Measurements from ENCODE around the gene RYR1. TPM values are rescaled to one million over a fixed set of nuclear protein-coding genes. Genes with fewer than 3 reads are reported as not detected.
"Not testable (repeated sequence)": the region's sequence is repeated elsewhere in the genome, so short reads cannot be mapped to it uniquely, and the experiment has no call there.

Gene RYR1
- total RNA-seq, 8 experiments from 2014 or later, result 1.4 to 4.7 (median 1.8) TPM

DNA sequence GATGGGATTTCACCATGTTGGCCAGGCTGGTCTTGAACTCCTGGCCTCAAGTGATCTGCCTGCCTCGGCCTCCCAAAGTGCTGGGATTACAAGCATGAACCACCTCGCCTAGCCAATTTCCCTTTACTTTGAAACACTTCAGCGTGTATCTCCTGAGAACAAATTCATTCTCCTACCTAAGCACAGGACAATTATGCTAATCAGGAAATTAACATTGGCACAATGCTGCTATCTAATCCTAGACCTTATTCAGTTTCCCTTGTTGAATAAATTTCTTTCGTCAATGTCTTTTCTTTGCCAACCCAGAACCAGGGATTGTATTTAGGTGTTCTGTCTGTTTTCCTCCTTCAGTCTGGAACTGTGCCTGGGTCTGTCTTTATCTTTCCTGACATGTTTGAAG is 116.5 kb downstream of the RYR1 start:
- in situ Hi-C loops (cut with MboI; ENCODE audit: low pct_unique_long_range_greater_than_20kb in 2 of 9, low sequenced_read_pairs in 9 of 9, unreplicated experiment in 9 of 9), result loop anchor here in 1 of 9 experiments (10.0 kb wide), 1 partner anchor 85 kb away; no protein-coding TSS in a partner anchor
- Histone ChIP-seq H3K4me3 (no peak overlapping the region), H3K27ac (no peak overlapping the region), H3K4me1 (replicated peaks in 1 of 2) (no peaks in the 10 kb centered on the region)
- peak in 1 of 8 experiments; percentile 62 for ATAC-seq (replicated peaks in 6 of 8)
- 17 to 90% (median 58%) methylated on average over 1 to 4 of the region's 4 CpGs; no CpG with 5 or more reads in 2 of the 10 experiments for WGBS, 10 experiments

DNA sequence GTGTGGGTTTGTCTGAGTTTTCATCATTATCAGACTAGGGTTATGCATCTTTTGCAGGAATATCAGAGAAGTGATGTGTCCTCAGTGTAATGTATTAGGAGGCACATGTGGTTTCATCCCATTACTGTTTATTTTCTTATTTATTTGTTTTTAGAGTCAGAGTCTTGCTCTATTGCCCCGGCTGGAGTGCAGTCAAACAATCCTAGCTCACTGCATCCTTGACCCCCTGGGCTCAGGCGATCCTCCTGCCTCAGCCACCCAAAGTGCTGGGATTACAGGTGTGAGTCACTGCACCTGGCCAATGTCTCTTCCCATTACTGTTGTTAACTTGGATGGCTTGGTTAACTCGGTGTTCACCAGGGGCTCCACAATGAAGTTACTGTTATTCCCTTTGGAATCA is 116.9 kb downstream of the RYR1 start:
- Histone ChIP-seq H3K27ac (no peak overlapping the region), H3K4me3 (no peak overlapping the region), H3K4me1 (replicated peaks in 1 of 2) (no peaks in the 10 kb centered on the region)
- 34 to 100% (median 92%) methylated on average over 1 to 3 of the region's 3 CpGs; no CpG with 5 or more reads in 1 of the 10 experiments for WGBS, 10 experiments
- in situ Hi-C loops (cut with MboI; ENCODE audit: low pct_unique_long_range_greater_than_20kb in 2 of 9, low sequenced_read_pairs in 9 of 9, unreplicated experiment in 9 of 9), result no loop called here
- ATAC-seq (replicated peaks in 6 of 8), result no peak

DNA sequence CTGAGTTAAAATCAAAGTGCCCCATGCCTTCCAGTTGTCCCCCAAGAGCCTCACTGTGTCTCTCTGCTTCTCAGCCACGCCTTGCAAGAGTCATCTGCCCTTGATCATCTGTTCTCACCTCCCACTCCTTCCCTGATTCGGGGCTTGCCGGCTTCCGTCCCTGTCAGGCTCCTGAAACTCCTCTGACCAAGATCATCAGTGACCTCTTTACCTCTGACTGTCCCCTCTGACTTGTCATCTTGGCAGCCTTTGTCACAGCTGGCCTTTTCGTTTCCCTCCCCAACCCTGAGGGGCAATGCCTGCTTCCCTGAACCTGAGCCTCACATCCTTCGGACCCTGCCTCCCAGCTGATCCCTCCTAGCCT is 117.9 kb downstream of the RYR1 start:
- no peaks in the 10 kb centered on the region for H3K4me1 ChIP-seq (replicated peaks in 1 of 2)
- H3K4me3 ChIP-seq, result no peak overlapping the region
- ATAC-seq (replicated peaks in 6 of 8), result no peak
- WGBS, 10 experiments, result 10 to 93% (median 67%) methylated on average over 1 to 4 of the region's 6 CpGs; no CpG with 5 or more reads in 4 of the 10 experiments
- no peak overlapping the region for H3K27ac ChIP-seq
- in situ Hi-C loops (cut with MboI; ENCODE audit: low pct_unique_long_range_greater_than_20kb in 2 of 9, low sequenced_read_pairs in 9 of 9, unreplicated experiment in 9 of 9), result no loop called here

DNA sequence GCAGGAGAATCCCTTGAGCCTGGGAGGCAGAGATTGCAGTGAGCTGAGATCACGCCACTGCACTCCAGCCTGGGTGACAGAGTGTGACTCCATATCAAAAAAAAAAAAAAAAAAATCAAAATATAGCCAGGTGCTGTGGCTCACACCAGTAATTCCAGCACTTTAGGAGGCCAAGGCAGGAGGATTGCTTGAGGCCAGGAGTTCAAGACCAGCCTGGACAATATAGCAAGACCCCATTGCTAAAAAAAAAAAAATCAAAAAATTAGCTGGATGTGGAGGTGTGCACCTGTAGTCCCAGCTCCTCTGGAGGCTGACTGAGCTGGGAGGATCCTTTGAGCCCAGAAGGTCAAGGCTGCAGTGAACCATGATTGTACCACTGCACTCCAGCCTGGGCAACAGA is 119.7 kb downstream of the RYR1 start:
- H3K4me3 ChIP-seq; H3K4me1 ChIP-seq (replicated peaks in 1 of 2); ATAC-seq (replicated peaks in 6 of 8); H3K27ac ChIP-seq; in situ Hi-C loops (cut with MboI; ENCODE audit: low pct_unique_long_range_greater_than_20kb in 2 of 9, low sequenced_read_pairs in 9 of 9, unreplicated experiment in 9 of 9): not testable (repeated sequence)
- 78% methylated on average over 1 of the region's 1 CpG; no CpG with 5 or more reads in 9 of the 10 experiments for WGBS, 10 experiments

DNA sequence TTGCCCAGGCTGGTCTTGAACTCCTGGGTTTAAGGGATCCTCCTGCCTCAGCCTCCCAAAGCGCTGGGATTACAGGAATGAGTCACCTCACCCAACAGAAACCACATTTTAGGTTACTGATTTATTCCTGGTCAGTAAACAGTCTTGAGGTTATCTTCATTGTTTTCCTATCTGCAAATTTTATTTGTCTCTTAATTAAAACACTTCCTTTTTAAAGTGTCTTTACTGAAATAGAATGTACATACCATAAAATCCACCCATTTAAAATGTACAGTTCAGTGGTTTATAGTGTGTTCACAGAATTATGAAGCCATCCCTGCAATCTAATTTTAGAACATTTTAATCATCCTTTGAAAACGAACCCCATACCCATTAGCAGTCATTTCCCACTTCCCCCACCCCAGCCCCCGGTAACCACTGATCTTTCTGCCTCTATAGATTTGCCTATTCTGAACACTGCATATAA is 121.2 kb downstream of the RYR1 start:
- Histone ChIP-seq H3K4me3 (no peak overlapping the region), H3K4me1 (replicated peaks in 1 of 2) (no peaks in the 10 kb centered on the region), H3K27ac (no peak overlapping the region)
- ATAC-seq (replicated peaks in 6 of 8), result no peak
- 7 to 90% (median 53%) methylated on average over 1 to 3 of the region's 3 CpGs; no CpG with 5 or more reads in 3 of the 10 experiments for WGBS, 10 experiments
- in situ Hi-C loops (cut with MboI; ENCODE audit: low pct_unique_long_range_greater_than_20kb in 2 of 9, low sequenced_read_pairs in 9 of 9, unreplicated experiment in 9 of 9), result no loop called here

DNA sequence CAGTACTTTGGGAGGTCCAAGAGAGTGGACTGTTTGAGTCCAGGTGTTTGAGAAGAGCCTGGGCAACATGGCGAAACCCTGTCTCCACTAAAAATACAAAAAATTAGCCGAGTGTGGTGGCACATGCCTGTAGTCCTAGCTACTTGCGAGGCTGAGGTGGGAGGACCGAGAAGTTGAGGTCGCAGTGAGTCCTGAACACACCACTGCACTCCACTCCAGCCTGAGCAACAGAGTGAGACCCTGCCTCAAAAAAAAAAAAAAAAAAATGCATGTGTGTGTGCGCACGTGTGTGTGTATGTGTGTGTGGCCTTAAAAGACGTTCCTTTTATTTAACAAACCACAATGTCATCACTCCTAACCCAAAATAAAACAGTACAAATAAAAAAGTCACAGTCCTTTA is 121.7 kb downstream of the RYR1 start:
- in situ Hi-C loops (cut with MboI; ENCODE audit: low pct_unique_long_range_greater_than_20kb in 2 of 9, low sequenced_read_pairs in 9 of 9, unreplicated experiment in 9 of 9), result no loop called here
- WGBS, 10 experiments, result 48 to 100% (median 90%) methylated on average over 2 to 7 of the region's 8 CpGs; no CpG with 5 or more reads in 3 of the 10 experiments

DNA sequence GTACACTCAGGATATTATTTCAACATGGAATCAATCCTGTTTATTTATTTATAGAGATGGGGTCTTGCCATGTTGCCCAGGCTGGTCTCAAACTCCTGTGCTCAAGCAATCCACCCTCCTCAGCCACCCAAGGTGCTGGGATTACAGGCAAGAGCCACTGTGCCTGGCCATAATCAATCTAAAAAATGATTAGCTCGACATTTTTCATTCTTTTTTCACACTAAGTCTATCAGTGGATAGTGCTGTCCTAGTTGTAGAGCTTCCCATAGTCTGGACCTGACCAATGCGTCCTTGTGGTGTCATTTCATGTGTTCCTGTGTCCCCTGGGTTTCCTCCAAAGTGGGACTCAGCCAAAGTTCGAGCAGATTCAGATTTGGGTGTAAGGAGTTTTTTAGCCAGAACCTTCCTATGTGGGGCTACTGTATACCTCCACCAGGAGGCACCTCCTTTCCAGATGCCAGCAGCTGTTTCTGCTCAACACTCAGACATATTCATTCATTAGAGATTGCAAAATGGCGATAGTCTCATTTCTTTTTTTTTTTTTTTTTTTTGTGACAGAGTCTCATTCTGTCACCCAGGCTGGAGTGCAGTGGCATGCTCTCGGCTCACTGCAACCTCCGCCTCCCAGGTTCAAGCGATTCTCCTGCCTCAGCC is 123.2 kb downstream of the RYR1 start:
- WGBS, 10 experiments, result 28 to 89% (median 72%) methylated on average over 1 to 7 of the region's 7 CpGs; no CpG with 5 or more reads in 3 of the 10 experiments
- in situ Hi-C loops (cut with MboI; ENCODE audit: low pct_unique_long_range_greater_than_20kb in 2 of 9, low sequenced_read_pairs in 9 of 9, unreplicated experiment in 9 of 9), result no loop called here
- Histone ChIP-seq H3K27ac (no peak overlapping the region), H3K4me3 (no peak overlapping the region), H3K4me1 (replicated peaks in 1 of 2) (no peaks in the 10 kb centered on the region)
- peak in 2 of 8 experiments; percentile 9 to 30 for ATAC-seq (replicated peaks in 6 of 8)

More for the DNA sequence above, 121.7 kb downstream of the RYR1 start:
- Histone ChIP-seq H3K4me3 (no peak overlapping the region), H3K27ac (no peak overlapping the region), H3K4me1 (replicated peaks in 1 of 2) (no peaks in the 10 kb centered on the region)
- ATAC-seq (replicated peaks in 6 of 8), result no peak

DNA sequence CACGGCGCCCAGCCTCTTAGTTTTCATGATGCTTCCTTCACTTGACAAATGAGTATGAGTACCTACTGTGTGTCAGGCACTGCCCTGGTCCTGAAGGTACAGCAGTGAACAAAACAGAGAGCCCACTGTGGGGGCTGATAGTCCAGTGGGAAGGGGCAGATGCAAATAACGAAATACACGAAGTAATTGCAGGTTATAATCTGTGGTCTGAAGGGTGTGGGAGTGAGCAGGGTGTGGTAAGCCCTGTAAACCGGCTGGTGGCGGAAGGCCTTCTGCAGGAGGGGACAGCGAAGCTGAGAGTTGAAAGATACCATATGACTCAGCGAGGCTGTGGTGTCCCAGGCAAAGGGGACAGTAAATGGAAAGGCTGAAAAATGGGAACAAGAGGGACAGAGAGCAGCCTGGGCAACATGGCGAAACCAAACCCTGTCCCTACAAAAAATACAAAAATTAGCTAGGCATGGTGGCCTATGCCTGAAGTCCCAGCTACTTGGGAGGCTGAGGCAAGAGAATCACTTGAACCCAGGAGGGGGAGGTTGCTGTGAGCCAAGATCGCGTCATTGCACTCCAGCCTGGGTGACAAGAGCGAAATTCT is 123.8 kb downstream of the RYR1 start:
- peak in 3 of 8 experiments; percentile 20 to 46 (median 27) for ATAC-seq (replicated peaks in 6 of 8)
- WGBS, 10 experiments, result 46 to 100% (median 91%) methylated on average over 1 to 11 of the region's 12 CpGs; no CpG with 5 or more reads in 1 of the 10 experiments
- Histone ChIP-seq H3K27ac (no peak overlapping the region), H3K4me3 (no peak overlapping the region), H3K4me1 (replicated peaks in 1 of 2) (no peaks in the 10 kb centered on the region)
- in situ Hi-C loops (cut with MboI; ENCODE audit: low pct_unique_long_range_greater_than_20kb in 2 of 9, low sequenced_read_pairs in 9 of 9, unreplicated experiment in 9 of 9), result no loop called here

DNA sequence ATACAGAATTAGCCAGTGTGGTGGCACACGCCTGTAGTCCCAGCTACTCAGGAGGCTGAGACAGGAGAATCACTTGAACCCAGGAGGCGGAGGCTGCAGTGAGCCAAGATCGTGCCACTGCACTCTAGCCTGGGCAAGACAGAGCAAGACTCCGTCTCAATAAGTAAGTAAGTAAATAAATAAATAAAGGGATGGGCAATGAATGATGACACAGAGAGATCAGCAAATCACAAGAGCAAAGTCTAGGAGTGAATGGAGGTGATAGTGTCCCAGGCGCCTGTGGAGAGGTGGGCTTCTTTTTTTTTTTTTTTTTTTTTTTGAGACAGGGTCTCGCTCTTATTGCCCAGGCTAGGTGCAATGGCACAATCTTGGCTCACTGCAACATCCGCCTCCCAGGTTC is 125.4 kb downstream of the RYR1 start:
- in situ Hi-C loops (cut with MboI; ENCODE audit: low pct_unique_long_range_greater_than_20kb in 2 of 9, low sequenced_read_pairs in 9 of 9, unreplicated experiment in 9 of 9); ATAC-seq (replicated peaks in 6 of 8); H3K4me3 ChIP-seq; H3K4me1 ChIP-seq (replicated peaks in 1 of 2); H3K27ac ChIP-seq: not testable (repeated sequence)
- 40 to 100% (median 90%) methylated on average over 1 to 2 of the region's 7 CpGs; no CpG with 5 or more reads in 6 of the 10 experiments for WGBS, 10 experiments

DNA sequence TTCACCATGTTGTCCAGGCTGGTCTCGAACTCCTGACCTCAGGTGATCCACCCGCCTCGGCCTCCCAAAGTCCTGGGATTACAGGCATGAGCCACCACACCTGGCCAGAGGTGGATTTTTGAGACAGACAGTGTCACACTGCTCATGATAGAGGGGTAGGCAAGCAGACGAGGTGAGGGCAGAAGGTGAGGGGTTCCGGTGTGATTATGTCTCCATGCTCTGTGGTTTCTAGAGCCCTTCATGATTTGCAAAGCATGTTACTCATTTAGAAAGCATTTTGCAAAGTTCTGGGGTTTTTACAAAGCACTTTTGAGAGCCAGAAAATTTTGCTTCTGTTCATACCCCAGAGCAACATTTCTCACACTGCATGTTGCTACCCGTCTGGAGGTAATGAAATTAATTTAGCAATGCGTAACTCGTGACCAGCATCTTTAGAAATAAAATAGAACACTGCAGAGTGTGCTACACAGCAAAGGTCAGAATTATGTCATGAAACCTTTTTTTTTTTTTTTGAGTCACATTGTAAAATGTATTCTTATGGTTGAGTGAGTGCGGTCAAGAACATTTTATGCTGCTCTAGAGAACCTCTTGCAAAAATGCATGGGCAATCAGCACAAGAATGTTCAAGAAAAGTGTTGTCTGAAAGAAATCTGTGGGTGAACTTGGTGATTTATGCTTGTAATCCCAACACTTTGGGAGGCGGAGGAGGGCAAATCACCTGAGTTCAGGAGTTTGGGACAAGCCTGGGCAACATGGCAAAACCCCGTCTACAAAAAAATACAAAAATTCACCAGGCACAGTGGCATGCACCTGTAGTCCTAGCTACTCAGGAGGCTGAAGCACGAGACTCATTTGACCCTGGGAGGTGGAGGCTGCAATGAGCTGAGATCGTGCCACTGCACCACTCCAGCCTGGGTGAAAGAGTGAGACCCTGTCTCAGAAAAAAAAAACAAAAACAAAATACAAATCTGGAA is 126.2 kb downstream of the RYR1 start:
- peak in 4 of 8 experiments; percentile 38 to 84 (median 70) for ATAC-seq (replicated peaks in 6 of 8)
- Histone ChIP-seq H3K27ac (no peak overlapping the region), H3K4me1 (replicated peaks in 1 of 2) (no peaks in the 10 kb centered on the region), H3K4me3 (no peak overlapping the region)
- in situ Hi-C loops (cut with MboI; ENCODE audit: low pct_unique_long_range_greater_than_20kb in 2 of 9, low sequenced_read_pairs in 9 of 9, unreplicated experiment in 9 of 9), result no loop called here
- 28 to 100% (median 71%) methylated on average over 1 to 8 of the region's 13 CpGs; no CpG with 5 or more reads in 1 of the 10 experiments for WGBS, 10 experiments

DNA sequence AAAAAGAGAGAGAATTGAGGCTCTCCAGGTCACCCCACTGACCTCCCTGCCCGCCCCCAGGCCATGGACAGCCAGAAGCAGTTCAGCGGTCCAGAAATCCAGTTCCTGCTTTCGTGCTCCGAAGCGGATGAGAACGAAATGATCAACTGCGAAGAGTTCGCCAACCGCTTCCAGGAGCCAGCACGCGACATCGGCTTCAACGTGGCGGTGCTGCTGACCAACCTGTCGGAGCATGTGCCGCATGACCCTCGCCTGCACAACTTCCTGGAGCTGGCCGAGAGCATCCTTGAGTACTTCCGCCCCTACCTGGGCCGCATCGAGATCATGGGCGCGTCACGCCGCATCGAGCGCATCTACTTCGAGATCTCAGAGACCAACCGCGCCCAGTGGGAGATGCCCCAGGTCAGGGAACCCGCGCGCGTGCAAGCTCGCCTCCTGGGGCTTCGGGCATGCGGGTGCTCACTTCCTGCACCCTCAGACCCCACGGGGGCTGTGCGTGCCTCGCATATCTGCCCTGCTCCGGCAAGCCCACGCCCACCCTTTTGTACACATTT is 127.6 kb downstream of the RYR1 start:
- Histone ChIP-seq H3K27ac (no peak overlapping the region), H3K4me3 (no peak overlapping the region), H3K4me1 (replicated peaks in 1 of 2) (no peaks in the 10 kb centered on the region)
- no peak for ATAC-seq (replicated peaks in 6 of 8)
- in situ Hi-C loops (cut with MboI; ENCODE audit: low pct_unique_long_range_greater_than_20kb in 2 of 9, low sequenced_read_pairs in 9 of 9, unreplicated experiment in 9 of 9), result no loop called here
- WGBS, 10 experiments, result 79 to 100% (median 89%) methylated on average over 2 to 20 of the region's 42 CpGs; no CpG with 5 or more reads in 3 of the 10 experiments

DNA sequence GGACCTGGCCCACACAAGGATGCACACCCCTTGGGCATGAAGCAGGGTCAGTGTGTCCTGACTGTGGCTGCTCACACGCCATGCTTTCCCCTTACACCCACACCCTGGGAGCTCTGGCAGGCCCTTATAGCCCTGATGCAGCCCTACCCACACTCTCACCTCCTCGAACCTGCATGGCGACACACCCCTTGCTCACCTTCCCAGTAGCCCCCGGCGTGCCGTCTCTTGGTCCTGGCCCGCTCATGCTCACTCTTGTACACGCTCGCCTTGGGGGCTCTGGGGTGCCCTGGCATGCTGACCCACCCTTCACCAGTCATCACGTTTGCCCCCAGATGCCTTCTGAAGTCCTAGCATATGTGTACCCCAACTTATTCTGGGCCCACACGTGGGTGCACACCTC is 128.2 kb downstream of the RYR1 start:
- WGBS, 10 experiments, result 20 to 70% (median 50%) methylated on average over 1 to 10 of the region's 11 CpGs; no CpG with 5 or more reads in 6 of the 10 experiments
- Histone ChIP-seq H3K27ac (no peak overlapping the region), H3K4me3 (no peak overlapping the region), H3K4me1 (replicated peaks in 1 of 2) (no peaks in the 10 kb centered on the region)
- in situ Hi-C loops (cut with MboI; ENCODE audit: low pct_unique_long_range_greater_than_20kb in 2 of 9, low sequenced_read_pairs in 9 of 9, unreplicated experiment in 9 of 9), result no loop called here
- ATAC-seq (replicated peaks in 6 of 8), result no peak

Data from motor neuron (in vitro differentiated cells).